ENCODE results near the gene OR51E1. TPM values are rescaled to one million over a fixed set of nuclear protein-coding genes. Genes with fewer than 3 reads are reported as not detected.

Gene OR51E1
- total RNA-seq, 2 experiments from 2014 or later: 0.09 TPM; not detected in 1

DNA sequence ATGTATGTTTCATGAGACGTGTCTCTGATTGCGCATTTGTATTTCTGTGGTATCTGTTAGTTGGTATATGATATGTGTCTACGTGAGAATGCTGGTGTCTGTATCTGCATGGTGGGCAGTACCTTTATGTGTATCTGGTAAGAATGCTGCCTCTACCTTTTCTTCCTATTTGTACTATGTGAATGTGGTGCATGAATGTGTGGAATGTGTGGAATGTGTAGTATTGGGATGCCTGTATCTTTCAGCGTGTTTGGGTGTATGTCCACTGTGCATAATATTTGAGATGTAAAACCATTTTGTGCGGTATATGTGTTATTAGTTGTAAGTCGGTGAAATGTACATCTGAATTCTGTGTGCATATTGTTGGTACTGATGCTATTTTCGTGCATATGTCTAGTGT lies 2.3 kb upstream of the OR51E1 start:
- Histone ChIP-seq H3K4me3 (ENCODE audit: low read depth, low read length, poor library complexity, severe bottlenecking) (no peak overlapping the region), H3K4me2 (ENCODE audit: low read length) (no peak overlapping the region), H2AFZ (ENCODE audit: low read length) (no peak overlapping the region), H3K36me3 (ENCODE audit: insufficient read depth, low read length) (no peaks in the 10 kb centered on the region), H3K79me2 (ENCODE audit: insufficient read depth, low read depth, low read length) (no peaks in the 10 kb centered on the region), H3K4me1 (ENCODE audit: insufficient read depth, low read length, poor library complexity, severe bottlenecking) (no peaks in the 10 kb centered on the region), H3K9me2 (ENCODE audit: insufficient read depth, low read length) (no peaks in the 10 kb centered on the region), H3K27ac (ENCODE audit: low read depth, low read length, poor library complexity, severe bottlenecking) (no peak overlapping the region), H4K20me1 (ENCODE audit: insufficient read depth, low read length) (no peaks in the 10 kb centered on the region), H3K9me3 (ENCODE audit: low read length) (no peaks in the 10 kb centered on the region)
- no peak for DNase-seq (ENCODE audit: low spot score)
- BruUV-seq (replicated peaks): no TSS peak
- TF ChIP-seq EZH2phosphoT487 (IDR thresholded peaks at IDR 0.05; ENCODE audit: borderline replicate concordance, low read depth, low read length): no peak
- TF ChIP-seq, protein P1, sequence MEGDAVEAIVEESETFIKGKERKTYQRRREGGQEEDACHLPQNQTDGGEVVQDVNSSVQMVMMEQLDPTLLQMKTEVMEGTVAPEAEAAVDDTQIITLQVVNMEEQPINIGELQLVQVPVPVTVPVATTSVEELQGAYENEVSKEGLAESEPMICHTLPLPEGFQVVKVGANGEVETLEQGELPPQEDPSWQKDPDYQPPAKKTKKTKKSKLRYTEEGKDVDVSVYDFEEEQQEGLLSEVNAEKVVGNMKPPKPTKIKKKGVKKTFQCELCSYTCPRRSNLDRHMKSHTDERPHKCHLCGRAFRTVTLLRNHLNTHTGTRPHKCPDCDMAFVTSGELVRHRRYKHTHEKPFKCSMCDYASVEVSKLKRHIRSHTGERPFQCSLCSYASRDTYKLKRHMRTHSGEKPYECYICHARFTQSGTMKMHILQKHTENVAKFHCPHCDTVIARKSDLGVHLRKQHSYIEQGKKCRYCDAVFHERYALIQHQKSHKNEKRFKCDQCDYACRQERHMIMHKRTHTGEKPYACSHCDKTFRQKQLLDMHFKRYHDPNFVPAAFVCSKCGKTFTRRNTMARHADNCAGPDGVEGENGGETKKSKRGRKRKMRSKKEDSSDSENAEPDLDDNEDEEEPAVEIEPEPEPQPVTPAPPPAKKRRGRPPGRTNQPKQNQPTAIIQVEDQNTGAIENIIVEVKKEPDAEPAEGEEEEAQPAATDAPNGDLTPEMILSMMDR (conservative IDR thresholded peaks at IDR 0.05; ENCODE audit: low read length): no peak
- ChIA-PET POLR2A (no interaction called here), CTCF (ENCODE audit: unreplicated experiment) (no interaction called here)
- intact Hi-C loops (cut with micrococcal nuclease; ENCODE audit: unreplicated experiment): no loop called here

DNA sequence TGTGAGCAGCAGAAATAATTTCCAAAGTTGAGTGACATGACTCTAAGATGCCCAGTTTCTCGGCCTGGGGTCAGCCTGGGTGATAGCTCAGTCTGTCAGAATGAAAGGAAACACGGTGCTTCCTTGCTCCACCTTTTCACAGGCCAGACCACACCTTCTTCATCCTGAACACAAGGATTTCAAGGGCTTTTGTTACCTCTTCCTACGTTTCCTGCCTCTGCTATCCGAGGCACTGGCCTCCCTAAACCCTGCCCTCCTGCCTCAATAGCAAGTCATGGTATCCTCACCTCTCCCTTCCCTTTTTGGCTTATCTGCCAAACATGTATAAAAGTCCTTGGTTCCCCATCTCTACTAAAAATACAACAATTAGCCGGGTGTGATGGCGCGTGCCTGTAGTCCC lies 1.7 kb upstream of the OR51E1 start:
- H3K27ac ChIP-seq (ENCODE audit: low read depth, low read length, poor library complexity, severe bottlenecking): no peak overlapping the region
- no TSS peak for BruUV-seq (replicated peaks)
- CTCF ChIA-PET (ENCODE audit: unreplicated experiment): no interaction called here
- H3K4me2 ChIP-seq (ENCODE audit: low read length): no peak overlapping the region
- no peak overlapping the region for H2AFZ ChIP-seq (ENCODE audit: low read length)
- no peaks in the 10 kb centered on the region for H4K20me1 ChIP-seq (ENCODE audit: insufficient read depth, low read length)
- POLR2A ChIA-PET: no interaction called here
- no peaks in the 10 kb centered on the region for H3K9me2 ChIP-seq (ENCODE audit: insufficient read depth, low read length)
- no peaks in the 10 kb centered on the region for H3K9me3 ChIP-seq (ENCODE audit: low read length)
- intact Hi-C loops (cut with micrococcal nuclease; ENCODE audit: unreplicated experiment): no loop called here
- no peaks in the 10 kb centered on the region for H3K79me2 ChIP-seq (ENCODE audit: insufficient read depth, low read depth, low read length)
- H3K4me3 ChIP-seq (ENCODE audit: low read depth, low read length, poor library complexity, severe bottlenecking): no peak overlapping the region
- H3K4me1 ChIP-seq (ENCODE audit: insufficient read depth, low read length, poor library complexity, severe bottlenecking): no peaks in the 10 kb centered on the region
- TF ChIP-seq, protein P1 (conservative IDR thresholded peaks at IDR 0.05; ENCODE audit: low read length): no peak
- TF ChIP-seq EZH2phosphoT487 (IDR thresholded peaks at IDR 0.05; ENCODE audit: borderline replicate concordance, low read depth, low read length): no peak
- no peaks in the 10 kb centered on the region for H3K36me3 ChIP-seq (ENCODE audit: insufficient read depth, low read length)
- DNase-seq (ENCODE audit: low spot score): no peak

DNA sequence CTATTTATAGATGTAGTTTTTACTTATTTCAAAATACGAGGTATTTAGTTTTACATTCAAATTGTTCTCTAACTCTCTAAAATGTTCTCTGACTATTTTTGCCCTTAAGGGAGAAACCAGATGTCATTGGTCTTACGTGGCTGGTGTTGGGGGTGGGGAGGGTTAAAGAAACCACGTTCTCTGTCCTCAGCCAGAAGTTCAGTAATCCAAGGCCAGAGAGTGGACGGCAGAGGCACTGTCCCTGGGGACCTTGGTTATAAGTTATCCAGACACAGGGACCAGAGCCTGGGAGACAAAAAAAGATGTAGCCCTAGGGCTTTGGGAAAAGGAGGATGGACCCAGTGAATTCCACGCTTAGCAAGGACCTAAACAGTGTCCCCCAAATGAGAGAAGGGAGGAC lies 706 bp upstream of the OR51E1 start:
- H3K9me2 ChIP-seq (ENCODE audit: insufficient read depth, low read length): no peaks in the 10 kb centered on the region
- no peaks in the 10 kb centered on the region for H3K36me3 ChIP-seq (ENCODE audit: insufficient read depth, low read length)
- H3K9me3 ChIP-seq (ENCODE audit: low read length): no peaks in the 10 kb centered on the region
- intact Hi-C loops (cut with micrococcal nuclease; ENCODE audit: unreplicated experiment): no loop called here
- no peak overlapping the region for H3K27ac ChIP-seq (ENCODE audit: low read depth, low read length, poor library complexity, severe bottlenecking)
- no peak overlapping the region for H3K4me2 ChIP-seq (ENCODE audit: low read length)
- H2AFZ ChIP-seq (ENCODE audit: low read length): no peak overlapping the region
- no TSS peak for BruUV-seq (replicated peaks)
- no peaks in the 10 kb centered on the region for H4K20me1 ChIP-seq (ENCODE audit: insufficient read depth, low read length)
- H3K4me1 ChIP-seq (ENCODE audit: insufficient read depth, low read length, poor library complexity, severe bottlenecking): no peaks in the 10 kb centered on the region
- POLR2A ChIA-PET: no interaction called here
- no peak overlapping the region for H3K4me3 ChIP-seq (ENCODE audit: low read depth, low read length, poor library complexity, severe bottlenecking)
- H3K79me2 ChIP-seq (ENCODE audit: insufficient read depth, low read depth, low read length): no peaks in the 10 kb centered on the region
- no peak for DNase-seq (ENCODE audit: low spot score)
- CTCF ChIA-PET (ENCODE audit: unreplicated experiment): no interaction called here
- TF ChIP-seq, protein P1 (conservative IDR thresholded peaks at IDR 0.05; ENCODE audit: low read length): no peak
- no peak for TF ChIP-seq EZH2phosphoT487 (IDR thresholded peaks at IDR 0.05; ENCODE audit: borderline replicate concordance, low read depth, low read length)

All from OCI-LY7 (cell line).